Heart left ventricle (tissue), 13 donors: Measurements from ENCODE around the gene FGF8.

Experiments
- POLR2A ChIP-seq, 2 donors: fragments of 450-650 bp; IDR thresholded peaks; one replicate each; pipeline ENCODE4 v1.6.1; 2017; ENCODE audit warnings: antibody characterized with exemption in 2 of 2, mild to moderate bottlenecking in 2 of 2, moderate library complexity in 2 of 2
- TF ChIP-seq, protein P1 (sequence below), 12 donors: fragments of 200-600 bp; sonication (generic) in 4 of 12; IDR thresholded peaks; one replicate each; pipeline versions ENCODE4 v1.5.0 to v1.8.0; 2018 to 2022; ENCODE audit warnings: antibody characterized with exemption in 12 of 12, mild to moderate bottlenecking in 5 of 12
- donor health status: ischemic (EF 13 %, LVEDD 7.1; RV severe dilation, severe dysfunction).
- donor health status: DM: no; HTN: yes; CAD: no.
- donor health status: DM: no; HTN: no; CAD: no.
- donor health status: ischemic (EF 25% LVEDD 6.9; RV normal size, moderate dysfunction).
- donor health status: ischemic (EF 25% LVEDD 5.7; RV mildly dilated, moderate dysfunction).
- donor health status: ischemic (EF 35%, LVEDD 5.7; RV mildly dilated, moderate dysfunction).
- donor health status: nonischemic (EF 11% LVEDD 7.7; RV severe dilation, severe dysfunction).
- donor health status: DM: yes; HTN: yes; CAD: no.
- donor health status: PGD.
- donor health status: ischemic (EF 29% LVEDD 5.4; RV normal size, mild dysfunction).
- donor health status: nonischemic (EF 23%, LVEDD 6.1; RV moderate dilation, normal function).

DNA sequence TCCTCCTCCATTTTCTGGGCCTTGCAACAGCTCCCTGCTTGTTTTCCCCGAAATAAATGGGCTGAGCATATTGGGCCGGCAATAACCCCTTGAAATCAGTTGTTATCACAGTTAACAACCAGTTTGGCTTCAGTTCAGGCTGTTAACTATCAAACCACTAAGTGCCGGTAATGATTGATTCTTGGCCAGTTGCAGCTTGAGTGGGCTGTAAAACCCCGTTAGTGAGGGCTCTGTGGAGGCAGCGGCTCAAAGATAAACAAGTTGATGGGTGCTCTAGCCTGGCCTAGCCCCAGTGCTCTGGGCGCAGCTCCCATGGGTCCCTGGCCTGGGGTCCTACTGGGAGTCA lies 8.3 kb downstream of the FGF8 start:
- TF ChIP-seq, protein P1, sequence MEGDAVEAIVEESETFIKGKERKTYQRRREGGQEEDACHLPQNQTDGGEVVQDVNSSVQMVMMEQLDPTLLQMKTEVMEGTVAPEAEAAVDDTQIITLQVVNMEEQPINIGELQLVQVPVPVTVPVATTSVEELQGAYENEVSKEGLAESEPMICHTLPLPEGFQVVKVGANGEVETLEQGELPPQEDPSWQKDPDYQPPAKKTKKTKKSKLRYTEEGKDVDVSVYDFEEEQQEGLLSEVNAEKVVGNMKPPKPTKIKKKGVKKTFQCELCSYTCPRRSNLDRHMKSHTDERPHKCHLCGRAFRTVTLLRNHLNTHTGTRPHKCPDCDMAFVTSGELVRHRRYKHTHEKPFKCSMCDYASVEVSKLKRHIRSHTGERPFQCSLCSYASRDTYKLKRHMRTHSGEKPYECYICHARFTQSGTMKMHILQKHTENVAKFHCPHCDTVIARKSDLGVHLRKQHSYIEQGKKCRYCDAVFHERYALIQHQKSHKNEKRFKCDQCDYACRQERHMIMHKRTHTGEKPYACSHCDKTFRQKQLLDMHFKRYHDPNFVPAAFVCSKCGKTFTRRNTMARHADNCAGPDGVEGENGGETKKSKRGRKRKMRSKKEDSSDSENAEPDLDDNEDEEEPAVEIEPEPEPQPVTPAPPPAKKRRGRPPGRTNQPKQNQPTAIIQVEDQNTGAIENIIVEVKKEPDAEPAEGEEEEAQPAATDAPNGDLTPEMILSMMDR (IDR thresholded peaks at IDR 0.05), result no peak
- TF ChIP-seq POLR2A (IDR thresholded peaks at IDR 0.05), result no peak
